Left lung (tissue), 10 donors: ENCODE measurements around the gene SLC43A3. TPM values are rescaled to one million over a fixed set of nuclear protein-coding genes. Genes with fewer than 3 reads are reported as not detected.

Experiments used
- ATAC-seq: fragments of 200-7000 bp; cut with Tn5 transposase; one replicate; pipeline ENCODE4 v1.9.1; 2020; ENCODE audit warnings: moderate library complexity
- DNase-seq, 4 donors: peaks; one replicate each; pipeline ENCODE4 v3.0.0-alpha.2; 2013 to 2020
- H3K27ac ChIP-seq, 2 donors: fragments of 200-600 bp; sonication (generic) in 1 of 2; one replicate each; pipeline versions ENCODE4 v1.5.0 to v1.8.0; 2020 to 2021
- H3K27me3 ChIP-seq, 2 donors: fragments of 200-600 bp; sonication (generic) in 1 of 2; one replicate each; pipeline versions ENCODE4 v1.5.0 to v1.8.0; 2020 to 2021
- H3K36me3 ChIP-seq, 2 donors: fragments of 200-600 bp; sonication (generic) in 1 of 2; one replicate each; pipeline versions ENCODE4 v1.5.0 to v1.8.0; 2020 to 2021
- H3K4me1 ChIP-seq, 2 donors: fragments of 200-600 bp; one replicate each; pipeline ENCODE4 v1.8.0; 2021
- H3K4me3 ChIP-seq, 2 donors: fragments of 200-600 bp; sonication (generic) in 1 of 2; one replicate each; pipeline versions ENCODE4 v1.5.0 to v1.8.0; 2020 to 2021; ENCODE audit warnings: mild to moderate bottlenecking in 1 of 2
- H3K9me3 ChIP-seq, 2 donors: fragments of 200-600 bp; sonication (generic) in 1 of 2; one replicate each; pipeline versions ENCODE4 v1.5.0 to v1.8.0; 2020 to 2021
- CTCF ChIP-seq, 2 donors: fragments of 200-600 bp; sonication (generic) in 1 of 2; IDR thresholded peaks; one replicate each; pipeline versions ENCODE4 v1.5.0 to v1.8.0; 2021; ENCODE audit warnings: antibody characterized with exemption in 2 of 2
- intact Hi-C, 2 donors: fragments of 100-400 bp; cut with DNase I; formaldehyde crosslinking; loops; one replicate each; pipeline versions ENCODE4 v1.11.2 to v1.14.2; 2022
- polyA plus RNA-seq, 6 donors: library from polyadenylated mRNA; unstranded; fragments of 120-200 nt; gene quantifications; one replicate each; pipeline ENCODE4 v1.2.1, GENCODE V29; 2013; ENCODE audit not compliant: insufficient read length in 6 of 6
- total RNA-seq, 2 donors: library from RNA; stranded (reverse); fragmentation: NEBNext Ultra II Directional; extraction: Animal tissue kit (Norgen Biotek cat#: 25700); gene quantifications; one replicate each; pipeline ENCODE4 v1.2.1, GENCODE V29; 2021
- donor health status: DM: no; HTN: yes; CAD: no.
- donor health status: DM: no; HTN: no; CAD: no.

The SLC43A3 gene
- total and polyA plus RNA-seq, 8 donors, result 35.0 to 185 (median 40.8) TPM

GRCh38 chr11:57391111-57391510, 35.8 kb downstream of the SLC43A3 start:
- H3K4me3 ChIP-seq, result no peak overlapping the region
- ATAC-seq, result no peak
- TF ChIP-seq CTCF (IDR thresholded peaks at IDR 0.05), result no peak

GRCh38 chr11:57390535-57390934, 36.4 kb downstream of the SLC43A3 start, which contains the start of gene PRG2:
TSS of gene PRG2 (minus strand) at chr11:57390650. CDS start at chr11:57389944, 706 bp downstream.
- Histone ChIP-seq H3K9me3 (no peaks in the 10 kb centered on the region), H3K4me3 (no peak within 1 kb of the TSS), H3K27me3 (no peaks in the 10 kb centered on the region), H3K4me1 (no peaks in the 10 kb centered on the region), H3K27ac (no peak within 1 kb of the TSS), H3K36me3 (no peaks in the 10 kb centered on the region)
- DNase-seq, result no peak
- ATAC-seq, result no peak
- no peak for TF ChIP-seq CTCF (IDR thresholded peaks at IDR 0.05)
- intact Hi-C loops, result no loop called here

More at GRCh38 chr11:57391111-57391510, 35.8 kb downstream of the SLC43A3 start:
- H3K27ac ChIP-seq, result no peak overlapping the region
- DNase-seq, result no peak
- H3K9me3 ChIP-seq, result no peaks in the 10 kb centered on the region
- H3K36me3 ChIP-seq, result no peaks in the 10 kb centered on the region
- no peaks in the 10 kb centered on the region for H3K27me3 ChIP-seq
- intact Hi-C loops, result no loop called here
- H3K4me1 ChIP-seq, result no peaks in the 10 kb centered on the region

- DNase-seq (no peak), ATAC-seq (peak; percentile 22)
- no peak overlapping the region for H3K4me3 ChIP-seq
- H3K36me3 ChIP-seq, result no peaks in the 10 kb centered on the region
- no peak for TF ChIP-seq CTCF (IDR thresholded peaks at IDR 0.05)
- no peaks in the 10 kb centered on the region for H3K4me1 ChIP-seq
- no peaks in the 10 kb centered on the region for H3K27me3 ChIP-seq
- no peak overlapping the region for H3K27ac ChIP-seq
- H3K9me3 ChIP-seq, result no peaks in the 10 kb centered on the region
- intact Hi-C loops, result no loop called here
These were observed 39.5 kb downstream of the SLC43A3 start for GRCh38 chr11:57387289-57388030.

GRCh38 chr11:57386178-57386940, 40.6 kb downstream of the SLC43A3 start:
- no peaks in the 10 kb centered on the region for H3K4me1 ChIP-seq
- H3K27me3 ChIP-seq, result no peaks in the 10 kb centered on the region
- no peaks in the 10 kb centered on the region for H3K36me3 ChIP-seq
- DNase-seq, result no peak
- H3K27ac ChIP-seq, result no peak overlapping the region
- intact Hi-C loops, result no loop called here
- no peaks in the 10 kb centered on the region for H3K9me3 ChIP-seq
- no peak overlapping the region for H3K4me3 ChIP-seq
- no peak for TF ChIP-seq CTCF (IDR thresholded peaks at IDR 0.05)
- no peak for ATAC-seq

- Histone ChIP-seq H3K4me1 (no peaks in the 10 kb centered on the region), H3K27me3 (peaks cover 0 to 13% of the 10 kb centered on the region in 2 donors), H3K36me3 (no peaks in the 10 kb centered on the region), H3K27ac (no peak within 1 kb of the TSS), H3K9me3 (no peaks in the 10 kb centered on the region), H3K4me3 (no peak within 1 kb of the TSS)
- intact Hi-C loops, result no loop called here
- ATAC-seq (no peak), DNase-seq (no peak)
- TF ChIP-seq CTCF (IDR thresholded peaks at IDR 0.05), result no peak
These were observed 45.9 kb downstream of the SLC43A3 start, which contains the start of gene PRG3 for GRCh38 chr11:57380975-57381374. TSS of gene PRG3 (minus strand) at chr11:57381150. CDS start at chr11:57380708, 442 bp downstream.
